ENCODE measurements around the gene CCNB2.

Gene CCNB2

DNA sequence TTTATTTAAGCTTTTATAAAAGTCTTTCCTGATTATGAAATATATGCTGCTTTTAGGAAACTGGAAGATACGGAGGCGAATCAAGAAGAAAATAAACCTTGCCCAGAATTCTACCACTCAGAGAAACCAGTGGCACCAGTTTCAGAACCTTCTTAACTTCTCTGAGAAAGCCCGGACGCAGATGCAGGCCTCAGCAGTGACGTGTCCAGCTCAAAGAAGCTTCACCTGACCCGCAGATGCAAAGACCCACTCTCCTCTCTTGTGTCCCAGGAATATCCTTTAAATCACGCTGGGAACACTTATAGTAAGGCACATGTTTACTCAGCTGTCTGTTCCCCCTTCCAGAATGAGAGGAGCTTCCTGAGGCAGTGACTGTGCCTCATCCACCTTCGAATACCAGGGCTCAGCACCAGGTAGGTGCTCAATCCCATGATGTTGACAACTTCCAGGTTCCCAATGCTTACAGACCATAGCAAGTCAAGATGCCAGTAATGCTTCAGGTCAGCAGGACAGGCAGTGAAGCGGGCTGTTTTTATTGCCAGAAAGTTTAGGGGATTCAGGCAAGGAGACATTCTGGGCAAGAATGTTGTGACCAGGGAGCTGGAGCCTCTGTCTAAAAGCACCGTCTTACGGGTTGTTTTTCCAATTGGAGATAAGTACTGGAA lies 61.8 kb downstream of the CCNB2 start:
- DNase-seq (ENCODE audit: low read depth): no peak

DNA sequence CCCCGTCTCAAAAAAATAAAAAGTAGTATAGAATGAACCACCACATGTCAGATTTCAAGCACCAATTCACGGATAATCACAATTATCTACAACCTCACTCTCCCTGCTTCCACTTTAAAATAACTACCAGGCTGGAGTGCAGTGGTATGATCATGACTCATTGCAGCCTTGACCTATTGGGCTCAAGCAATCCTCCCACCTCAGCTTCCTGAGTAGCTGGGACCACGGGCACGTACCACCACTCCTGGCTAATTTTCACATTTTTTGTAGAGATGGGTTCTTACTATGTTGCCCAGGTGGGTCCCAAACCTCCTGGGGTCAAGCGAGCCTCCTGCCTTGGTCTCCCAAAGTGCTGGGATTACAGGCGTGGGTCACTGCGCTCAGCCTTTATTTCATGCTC lies 63.6 kb downstream of the CCNB2 start:
- no peak for DNase-seq (ENCODE audit: low read depth)

DNA sequence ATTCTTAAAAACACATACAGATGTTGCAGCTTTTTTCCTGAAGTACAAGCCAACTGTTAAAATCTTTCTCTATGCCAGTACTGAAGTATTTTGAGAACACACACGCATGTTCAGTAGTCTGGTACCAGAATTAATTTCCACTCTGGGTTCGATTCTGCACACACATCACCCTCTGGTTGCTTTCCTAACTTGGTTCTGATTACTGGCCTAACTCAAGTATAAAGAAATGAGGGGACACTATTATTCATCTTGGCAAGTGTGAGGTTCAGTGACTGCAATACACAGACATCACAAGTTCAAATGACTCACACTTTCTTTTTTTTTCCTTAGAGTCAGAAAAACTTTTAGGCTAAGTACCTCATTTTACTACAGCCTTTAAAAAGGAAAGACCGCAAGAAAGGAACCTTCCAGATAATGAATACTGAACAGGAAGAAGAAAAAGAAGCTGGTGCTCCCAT lies 64.3 kb downstream of the CCNB2 start:
- peak; percentile 69 for DNase-seq (ENCODE audit: low read depth)

DNA sequence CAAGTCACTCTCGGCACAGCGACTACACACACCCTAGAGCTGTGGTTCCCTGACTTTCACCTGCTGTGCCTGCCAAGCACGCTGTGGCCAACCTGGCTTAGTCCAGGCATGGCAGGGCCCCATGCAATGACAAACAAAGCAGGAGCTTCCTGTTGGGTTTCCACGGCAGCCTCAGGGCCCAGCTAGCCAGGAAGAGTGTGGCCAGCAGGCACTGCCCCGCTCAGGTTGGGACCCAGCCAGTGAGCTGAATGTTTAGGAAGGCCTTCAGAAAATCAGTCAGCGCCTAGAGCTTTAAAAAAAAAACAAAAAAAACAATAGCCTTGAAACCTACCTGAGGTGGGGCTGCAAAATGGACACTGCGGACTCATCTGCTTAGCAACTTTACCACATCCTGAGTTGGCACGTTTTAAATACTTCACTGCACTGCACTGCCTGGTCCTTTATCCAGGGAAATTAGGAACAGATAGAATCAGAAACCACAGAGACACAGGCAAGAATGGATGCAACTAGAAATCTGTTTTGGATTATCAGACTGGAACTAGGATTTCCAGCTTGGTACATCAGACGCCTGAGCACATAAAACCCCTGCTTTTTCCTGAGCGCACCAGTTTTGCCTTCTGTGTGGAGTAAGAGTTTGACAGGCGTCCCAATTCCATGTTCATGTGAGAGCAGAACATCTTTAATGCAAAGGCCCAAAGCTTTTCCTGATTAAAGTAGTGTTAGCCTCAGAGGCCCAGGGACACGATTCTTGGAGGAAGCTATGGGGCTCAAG lies 65.5 kb downstream of the CCNB2 start:
- peak; percentile 90 for DNase-seq (ENCODE audit: low read depth)

DNA sequence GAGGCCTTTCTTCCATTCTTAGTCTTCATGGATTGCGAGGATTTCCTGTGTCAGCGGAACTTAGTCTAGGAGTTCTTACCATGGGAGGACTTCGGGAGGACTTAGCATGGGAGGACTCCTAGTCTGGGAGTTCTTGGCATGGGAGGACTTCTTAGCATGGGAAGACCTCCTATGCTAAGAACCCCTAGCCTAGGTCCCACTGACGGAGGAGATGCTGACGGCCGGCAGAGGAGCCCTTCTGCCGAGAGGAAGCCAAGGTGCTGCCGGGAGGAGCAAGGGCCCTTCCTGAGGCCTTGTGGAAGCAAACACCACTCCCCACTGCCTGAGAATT lies 66.1 kb downstream of the CCNB2 start:
- DNase-seq (ENCODE audit: low read depth): no peak

DNA sequence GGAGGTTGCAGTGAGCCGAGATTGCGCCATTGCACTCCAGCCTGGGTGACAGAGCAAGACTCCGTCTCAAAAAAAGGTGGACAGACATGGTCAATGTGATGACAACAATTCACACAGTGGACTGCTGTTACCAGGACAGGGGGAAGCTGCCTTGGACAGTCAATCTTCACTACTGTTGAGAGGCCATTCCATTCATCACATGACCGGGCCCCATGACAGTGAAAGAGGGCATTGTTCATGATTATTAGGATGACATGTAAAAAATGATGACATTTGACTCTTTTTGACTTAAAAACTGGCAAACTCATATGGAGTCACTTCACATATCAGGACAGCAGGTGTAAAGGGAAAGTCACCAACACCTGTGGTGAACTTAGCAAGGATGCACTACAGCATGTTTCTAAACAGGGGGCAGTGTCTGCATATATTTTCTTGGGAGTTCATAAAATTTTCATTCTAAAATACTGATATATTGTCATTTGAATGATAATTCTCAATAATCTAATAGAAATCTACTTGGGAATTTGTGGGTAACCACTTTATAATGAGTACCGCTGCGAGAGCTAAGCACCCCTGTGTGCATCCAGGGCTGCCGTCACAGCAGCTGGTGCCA lies 67.4 kb downstream of the CCNB2 start:
- no peak for DNase-seq (ENCODE audit: low read depth)

DNA sequence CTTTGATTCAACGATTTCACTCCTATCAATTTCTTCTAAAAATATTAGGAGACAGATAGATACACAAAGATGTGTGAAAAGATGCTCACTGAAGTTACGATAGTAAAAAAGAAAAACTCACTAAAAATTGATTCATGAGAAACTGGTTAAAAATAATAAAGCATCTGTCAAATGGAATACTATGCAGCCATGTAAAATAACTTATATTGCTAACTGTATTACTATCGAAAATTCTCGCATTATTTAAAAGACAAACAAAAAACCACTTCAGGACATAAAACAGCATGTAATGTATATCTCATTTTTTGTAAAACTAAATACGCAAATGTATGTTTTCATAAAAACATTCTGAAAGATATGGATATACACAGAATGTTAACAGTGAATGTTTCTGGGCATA lies 68.2 kb downstream of the CCNB2 start:
- DNase-seq (ENCODE audit: low read depth): no peak

DNA sequence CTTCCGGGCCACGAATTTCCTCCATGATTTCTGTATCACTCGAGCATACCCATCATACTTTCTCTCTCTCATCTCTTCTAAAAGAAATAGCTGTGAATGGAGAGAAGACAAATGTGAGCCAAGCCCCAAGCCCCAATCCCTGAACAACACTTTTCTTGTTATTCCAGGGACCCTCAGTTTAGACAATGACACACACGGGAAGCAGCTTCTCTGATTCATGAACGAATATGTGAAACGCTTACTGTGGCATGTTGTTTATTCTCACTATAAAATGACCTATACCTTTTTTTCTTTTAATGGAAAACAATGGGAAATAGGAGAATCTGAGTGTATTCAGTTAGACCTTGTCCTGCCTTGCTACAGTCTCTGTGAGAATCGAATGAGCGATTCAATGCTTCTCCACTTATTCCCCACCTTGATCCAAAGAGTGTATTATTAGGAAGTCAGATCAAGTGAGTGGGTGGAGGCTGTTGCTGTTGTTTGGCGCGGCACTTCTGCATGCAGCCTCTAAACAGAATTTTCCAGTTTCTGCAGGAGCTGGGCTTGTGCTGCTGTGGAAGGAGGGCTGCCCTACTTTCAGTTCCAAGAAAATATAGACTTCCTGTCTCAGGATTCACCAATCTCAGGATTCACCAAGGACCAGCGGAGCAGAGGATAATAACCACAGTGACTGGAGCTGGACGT lies 69.3 kb downstream of the CCNB2 start:
- DNase-seq (ENCODE audit: low read depth): no peak
